OCI-LY7 (cell line): ENCODE results near the gene THOC7.

Experiments used
- CTCF ChIP-seq: fragments of 200-600 bp; sonication (generic); conservative IDR thresholded peaks from 2 replicates; pipeline ENCODE4 v1.5.1; 2014; ENCODE audit warnings: mild to moderate bottlenecking, antibody characterized with exemption, low read length, moderate library complexity, mixed read lengths
- EZH2phosphoT487 ChIP-seq: fragments of 200-600 bp; sonication (generic); IDR thresholded peaks from 2 replicates; pipeline ENCODE4 v1.6.1; 2018; ENCODE audit warnings: low read depth, borderline replicate concordance, mild to moderate bottlenecking, mixed run types, antibody characterized with exemption, low read length, moderate library complexity, mixed read lengths

GRCh38 chr3:63892773-63893352, 29.3 kb upstream of the THOC7 start:
- TF ChIP-seq CTCF (no peak), EZH2phosphoT487 (no peak)
